Neural cell (in vitro differentiated cells): ENCODE data around the gene SEC24D.

ENCODE experiments used
- CTCF ChIP-seq: fragments of 450-650 bp; IDR thresholded peaks from 2 replicates; pipeline ENCODE4 v1.5.1; 2014; ENCODE audit warnings: antibody characterized with exemption, mild to moderate bottlenecking, moderate library complexity; ENCODE audit not compliant: poor library complexity, severe bottlenecking
- EZH2 ChIP-seq: fragments of 200-600, 300-800 bp; shearing (Covaris generic), sonication (generic); IDR thresholded peaks from 2 replicates; pipeline ENCODE4 v1.6.1; 2014; ENCODE audit warnings: antibody characterized with exemption, low read length, borderline replicate concordance, mild to moderate bottlenecking; ENCODE audit not compliant: insufficient read depth, poor library complexity, severe bottlenecking
- MXI1 ChIP-seq: fragments of 450-650 bp; conservative IDR thresholded peaks from 2 replicates; pipeline ENCODE4 v1.6.1; 2014; ENCODE audit warnings: antibody characterized with exemption, mild to moderate bottlenecking; ENCODE audit not compliant: poor library complexity, severe bottlenecking
- POLR2AphosphoS5 ChIP-seq: IDR thresholded peaks from 2 replicates; pipeline ENCODE4 v1.6.1; 2012
- RAD21 ChIP-seq: fragments of 450-650 bp; conservative IDR thresholded peaks from 2 replicates; pipeline ENCODE4 v1.6.1; 2014; ENCODE audit warnings: antibody characterized with exemption, mild to moderate bottlenecking, moderate library complexity
- TF ChIP-seq, protein P1 (sequence below): IDR thresholded peaks from 2 replicates; pipeline ENCODE4 v1.6.1; 2012; ENCODE audit warnings: borderline replicate concordance

DNA sequence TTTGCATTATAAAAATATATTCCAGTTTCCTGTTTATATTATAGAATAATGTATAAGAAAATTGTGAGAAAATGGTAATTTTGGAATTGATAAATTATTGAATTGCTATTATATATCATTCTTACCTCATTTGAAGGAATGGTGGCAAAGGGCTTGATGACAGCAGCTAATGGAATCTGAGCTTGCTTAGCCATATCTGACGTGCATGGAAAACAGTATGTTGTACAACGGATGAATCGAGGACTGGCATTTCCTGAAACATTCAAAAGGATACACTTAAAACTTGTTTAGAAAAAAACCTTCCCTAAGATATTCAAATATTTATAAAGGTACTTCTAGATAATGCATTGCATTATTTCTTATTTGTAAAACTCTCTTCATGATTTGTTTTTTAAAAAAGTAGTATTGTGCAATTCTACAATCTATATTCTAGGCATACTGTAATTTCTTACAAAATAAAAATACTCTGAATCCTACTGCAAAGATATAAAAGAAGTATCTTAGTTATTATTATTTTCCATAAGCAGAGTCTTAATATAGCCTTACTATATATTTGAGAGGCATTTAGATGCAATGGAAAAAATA is 38.3 kb downstream of the SEC24D start:
- TF ChIP-seq RAD21 (no peak), POLR2AphosphoS5 (no peak), EZH2 (no peak), CTCF (no peak), MXI1 (no peak)
- TF ChIP-seq, protein P1, sequence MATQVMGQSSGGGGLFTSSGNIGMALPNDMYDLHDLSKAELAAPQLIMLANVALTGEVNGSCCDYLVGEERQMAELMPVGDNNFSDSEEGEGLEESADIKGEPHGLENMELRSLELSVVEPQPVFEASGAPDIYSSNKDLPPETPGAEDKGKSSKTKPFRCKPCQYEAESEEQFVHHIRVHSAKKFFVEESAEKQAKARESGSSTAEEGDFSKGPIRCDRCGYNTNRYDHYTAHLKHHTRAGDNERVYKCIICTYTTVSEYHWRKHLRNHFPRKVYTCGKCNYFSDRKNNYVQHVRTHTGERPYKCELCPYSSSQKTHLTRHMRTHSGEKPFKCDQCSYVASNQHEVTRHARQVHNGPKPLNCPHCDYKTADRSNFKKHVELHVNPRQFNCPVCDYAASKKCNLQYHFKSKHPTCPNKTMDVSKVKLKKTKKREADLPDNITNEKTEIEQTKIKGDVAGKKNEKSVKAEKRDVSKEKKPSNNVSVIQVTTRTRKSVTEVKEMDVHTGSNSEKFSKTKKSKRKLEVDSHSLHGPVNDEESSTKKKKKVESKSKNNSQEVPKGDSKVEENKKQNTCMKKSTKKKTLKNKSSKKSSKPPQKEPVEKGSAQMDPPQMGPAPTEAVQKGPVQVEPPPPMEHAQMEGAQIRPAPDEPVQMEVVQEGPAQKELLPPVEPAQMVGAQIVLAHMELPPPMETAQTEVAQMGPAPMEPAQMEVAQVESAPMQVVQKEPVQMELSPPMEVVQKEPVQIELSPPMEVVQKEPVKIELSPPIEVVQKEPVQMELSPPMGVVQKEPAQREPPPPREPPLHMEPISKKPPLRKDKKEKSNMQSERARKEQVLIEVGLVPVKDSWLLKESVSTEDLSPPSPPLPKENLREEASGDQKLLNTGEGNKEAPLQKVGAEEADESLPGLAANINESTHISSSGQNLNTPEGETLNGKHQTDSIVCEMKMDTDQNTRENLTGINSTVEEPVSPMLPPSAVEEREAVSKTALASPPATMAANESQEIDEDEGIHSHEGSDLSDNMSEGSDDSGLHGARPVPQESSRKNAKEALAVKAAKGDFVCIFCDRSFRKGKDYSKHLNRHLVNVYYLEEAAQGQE = no peak
